ENCODE results near the gene ANKMY1. TPM values are rescaled to one million over a fixed set of nuclear protein-coding genes. Genes with fewer than 3 reads are reported as not detected.

The ANKMY1 gene
- total RNA-seq, 3 donors from 2014 or later (not counting 1 experiment from before 2014, with no cell fraction given), result 43.8 to 51.5 (median 46.6) TPM

- no peak overlapping the region for H3K4me3 Mint-ChIP-seq
- no peaks in the 10 kb centered on the region for H3K9me3 ChIP-seq (ENCODE audit: control insufficient read depth, insufficient read depth, low read length)
- no peaks in the 10 kb centered on the region for H3K4me1 ChIP-seq (ENCODE audit: control insufficient read depth, insufficient read depth, low read length)
- DNase-seq, result peak in 1 of 2 donors; percentile 10
- H3K36me3 ChIP-seq (ENCODE audit: control insufficient read depth, insufficient read depth, low read length), result no peaks in the 10 kb centered on the region
- H3K4me3 ChIP-seq (ENCODE audit: low read length), result no peak overlapping the region
- no peaks in the 10 kb centered on the region for H3K36me3 Mint-ChIP-seq
- no peak for TF ChIP-seq CTCF (IDR thresholded peaks at IDR 0.05)
- H3K9me3 Mint-ChIP-seq, result no peaks in the 10 kb centered on the region
- 91% methylated on average over 22 of the region's 22 CpGs for WGBS (ENCODE audit: insufficient coverage)
- no peaks in the 10 kb centered on the region for H3K27me3 ChIP-seq (ENCODE audit: control insufficient read depth, insufficient read depth, low read length)
- no peak overlapping the region for H3K27ac Mint-ChIP-seq
- ATAC-seq, result no peak
- intact Hi-C loops (cut with micrococcal nuclease), result no loop called here
- H3K27ac ChIP-seq (ENCODE audit: low read length), result no peak overlapping the region
- H3K4me1 Mint-ChIP-seq, result no peaks in the 10 kb centered on the region
- no peaks in the 10 kb centered on the region for H3K27me3 Mint-ChIP-seq (ENCODE audit: low read depth in 2 of 2)
Observed at GRCh38 chr2:240463274-240463865, 94.4 kb downstream of the ANKMY1 start.

- Mint-ChIP-seq H3K27ac (no peak overlapping the region), H3K9me3 (no peaks in the 10 kb centered on the region), H3K27me3 (ENCODE audit: low read depth in 2 of 2) (no peaks in the 10 kb centered on the region), H3K36me3 (no peaks in the 10 kb centered on the region), H3K4me1 (no peaks in the 10 kb centered on the region), H3K4me3 (no peak overlapping the region)
- Histone ChIP-seq H3K27ac (ENCODE audit: low read length) (no peak overlapping the region), H3K9me3 (ENCODE audit: control insufficient read depth, insufficient read depth, low read length) (no peaks in the 10 kb centered on the region), H3K4me1 (ENCODE audit: control insufficient read depth, insufficient read depth, low read length) (no peaks in the 10 kb centered on the region), H3K36me3 (ENCODE audit: control insufficient read depth, insufficient read depth, low read length) (no peaks in the 10 kb centered on the region), H3K4me3 (ENCODE audit: low read length) (no peak overlapping the region), H3K27me3 (ENCODE audit: control insufficient read depth, insufficient read depth, low read length) (no peaks in the 10 kb centered on the region)
- ATAC-seq, result no peak
- DNase-seq, result peak in 1 of 2 donors; percentile 13
- no peak for TF ChIP-seq CTCF (IDR thresholded peaks at IDR 0.05)
- intact Hi-C loops (cut with micrococcal nuclease), result no loop called here
- WGBS (ENCODE audit: insufficient coverage), result 90% methylated on average over 16 of the region's 16 CpGs
Observed at GRCh38 chr2:240462707-240463273, 95.0 kb downstream of the ANKMY1 start.

- intact Hi-C loops (cut with micrococcal nuclease), result no loop called here
- Histone ChIP-seq H3K4me3 (ENCODE audit: low read length) (no peak overlapping the region), H3K27me3 (ENCODE audit: control insufficient read depth, insufficient read depth, low read length) (no peaks in the 10 kb centered on the region), H3K4me1 (ENCODE audit: control insufficient read depth, insufficient read depth, low read length) (no peaks in the 10 kb centered on the region), H3K9me3 (ENCODE audit: control insufficient read depth, insufficient read depth, low read length) (no peaks in the 10 kb centered on the region), H3K36me3 (ENCODE audit: control insufficient read depth, insufficient read depth, low read length) (no peaks in the 10 kb centered on the region), H3K27ac (ENCODE audit: low read length) (no peak overlapping the region)
- Mint-ChIP-seq H3K4me3 (no peak overlapping the region), H3K9me3 (no peaks in the 10 kb centered on the region), H3K4me1 (no peaks in the 10 kb centered on the region), H3K27ac (no peak overlapping the region), H3K27me3 (ENCODE audit: low read depth in 2 of 2) (peaks cover 0 to 2% of the 10 kb centered on the region in 2 donors), H3K36me3 (no peaks in the 10 kb centered on the region)
- DNase-seq, result peak in 1 of 2 donors; percentile 11
- no peak for TF ChIP-seq CTCF (IDR thresholded peaks at IDR 0.05)
- ATAC-seq, result no peak
- 94% methylated on average over 41 of the region's 41 CpGs for whole genome bisulfite sequencing (ENCODE audit: insufficient coverage)
Observed at GRCh38 chr2:240462073-240462706, 95.6 kb downstream of the ANKMY1 start.

Data from natural killer cell (primary cell).